ENCODE measurements around the gene MAGEF1.
A peak's percentile ranks its signal among the peaks of the same experiment; 100 is the strongest.

The MAGEF1 gene

DNA sequence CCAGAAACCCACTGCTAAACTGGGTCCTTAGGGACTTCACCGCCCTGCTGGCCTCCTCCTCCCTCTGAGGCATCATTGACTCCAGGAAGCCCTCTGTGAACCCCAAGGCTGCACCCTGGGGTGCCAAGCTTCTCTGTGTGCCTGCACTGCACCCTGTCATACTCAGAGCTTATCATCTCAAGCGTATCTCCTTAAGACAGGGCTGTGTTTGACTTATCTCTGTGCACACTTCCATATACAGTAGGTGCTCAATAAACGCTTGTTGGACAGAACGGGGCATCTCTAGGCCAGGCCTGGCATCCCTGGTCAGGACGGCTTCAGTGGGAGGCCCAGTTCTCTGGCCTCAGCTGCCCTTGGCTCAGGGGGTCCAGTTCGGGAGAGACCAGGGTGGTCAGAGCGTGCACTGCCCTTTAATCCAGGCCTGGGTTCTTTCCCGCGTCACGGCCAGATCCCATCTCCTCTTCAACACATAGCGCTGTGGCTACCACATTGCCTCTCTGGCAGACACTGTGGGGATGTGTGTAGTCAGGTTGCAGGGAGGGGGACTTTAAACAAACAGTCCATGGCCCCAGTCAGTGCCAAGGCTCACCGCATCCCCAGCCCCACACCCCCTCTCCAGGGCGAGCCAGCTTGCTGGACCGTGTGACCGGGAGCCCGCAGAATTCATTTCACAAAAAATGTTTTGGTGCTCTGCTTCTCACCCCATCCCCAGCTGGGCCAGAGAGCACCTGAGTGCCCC, 33.4 kb downstream of the MAGEF1 start:
- no peak overlapping the region for H3K9ac ChIP-seq (ENCODE audit: low read length)
- peak overlapping the region; percentile 90 for H4K8ac ChIP-seq (ENCODE audit: low read length)
- peak overlapping the region in 1 of 2 experiments; percentile 48 for H3K18ac ChIP-seq (ENCODE audit: low read depth in 1 of 2, low read length in 2 of 2)
- H2BK120ac ChIP-seq (ENCODE audit: low read depth, low read length): peak overlapping the region; percentile 27
- peak overlapping the region; percentile 85 for H4K91ac ChIP-seq (ENCODE audit: low read length)
- H3K4me3 ChIP-seq (ENCODE audit: insufficient read depth in 1 of 2, low read depth in 1 of 2, low read length in 2 of 2): no peak overlapping the region
- peak overlapping the region; percentile 54 for H3K4me2 ChIP-seq (ENCODE audit: low read length, poor library complexity, severe bottlenecking)
- peak overlapping the region; percentile 26 to 77 for H3K4ac ChIP-seq (ENCODE audit: low read depth in 1 of 2, low read length in 2 of 2)
- no peak overlapping the region for H3K23ac ChIP-seq (ENCODE audit: low read length in 2 of 2)
- DNase-seq: no peak
- H2BK15ac ChIP-seq (ENCODE audit: low read depth, poor library complexity, severe bottlenecking): peak overlapping the region; percentile 63
- H3K27ac ChIP-seq (ENCODE audit: low read length, poor library complexity, severe bottlenecking): no peak overlapping the region
- H2BK5ac ChIP-seq (ENCODE audit: low read depth, low read length, poor library complexity, severe bottlenecking): no peak overlapping the region
- no peak overlapping the region for H3K14ac ChIP-seq (ENCODE audit: low read length in 2 of 2)
- no peak overlapping the region for H2AK5ac ChIP-seq (ENCODE audit: low read length, severe bottlenecking)
- peaks cover 13% of the 10 kb centered on the region for H3K4me1 ChIP-seq (ENCODE audit: control insufficient read depth, insufficient read depth, low read depth, low read length)
- H2BK12ac ChIP-seq (ENCODE audit: low read length in 2 of 2): peak overlapping the region; percentile 49 to 56
- WGBS: 82% methylated on average over 11 of the region's 16 CpGs
- H2AFZ ChIP-seq (ENCODE audit: low read depth, low read length): peak overlapping the region; percentile 47
- H3K36me3 ChIP-seq (ENCODE audit: control insufficient read depth in 1 of 2, insufficient read depth in 2 of 2, low read depth in 1 of 2, low read length in 2 of 2): no peaks in the 10 kb centered on the region
- no peaks in the 10 kb centered on the region for H3K9me3 ChIP-seq (ENCODE audit: control insufficient read depth, low read length)
- H3K27me3 ChIP-seq (ENCODE audit: control insufficient read depth in 1 of 2, insufficient read depth in 1 of 2, low read length in 2 of 2): peaks cover 35 to 48% of the 10 kb centered on the region in 2 experiments
- no peaks in the 10 kb centered on the region for H3K79me1 ChIP-seq (replicated peaks; ENCODE audit: low read length, poor library complexity, severe bottlenecking)

GRCh38 chr3:184677344-184678316, 34.2 kb downstream of the MAGEF1 start:
- no peak for DNase-seq
- WGBS: 66% methylated on average over 12 of the region's 17 CpGs
- Histone ChIP-seq H3K4me2 (ENCODE audit: low read length, poor library complexity, severe bottlenecking) (no peak overlapping the region), H3K18ac (ENCODE audit: low read depth in 1 of 2, low read length in 2 of 2) (no peak overlapping the region), H3K4me3 (ENCODE audit: insufficient read depth in 1 of 2, low read depth in 1 of 2, low read length in 2 of 2) (no peak overlapping the region), H3K36me3 (ENCODE audit: control insufficient read depth in 1 of 2, insufficient read depth in 2 of 2, low read depth in 1 of 2, low read length in 2 of 2) (no peaks in the 10 kb centered on the region), H3K23ac (ENCODE audit: low read length in 2 of 2) (no peak overlapping the region), H3K79me1 (replicated peaks; ENCODE audit: low read length, poor library complexity, severe bottlenecking) (no peaks in the 10 kb centered on the region), H3K4ac (ENCODE audit: low read depth in 1 of 2, low read length in 2 of 2) (peak overlapping the region in 1 of 2 experiments; percentile 9), H2BK15ac (ENCODE audit: low read depth, poor library complexity, severe bottlenecking) (no peak overlapping the region), H3K27ac (ENCODE audit: low read length, poor library complexity, severe bottlenecking) (no peak overlapping the region), H2BK5ac (ENCODE audit: low read depth, low read length, poor library complexity, severe bottlenecking) (no peak overlapping the region), H4K91ac (ENCODE audit: low read length) (no peak overlapping the region), H3K27me3 (ENCODE audit: control insufficient read depth in 1 of 2, insufficient read depth in 1 of 2, low read length in 2 of 2) (peaks cover 41 to 50% of the 10 kb centered on the region in 2 experiments), H2AK5ac (ENCODE audit: low read length, severe bottlenecking) (no peak overlapping the region), H3K9me3 (ENCODE audit: control insufficient read depth, low read length) (no peaks in the 10 kb centered on the region), H3K4me1 (ENCODE audit: control insufficient read depth, insufficient read depth, low read depth, low read length) (peaks cover 13% of the 10 kb centered on the region), H2BK12ac (ENCODE audit: low read length in 2 of 2) (no peak overlapping the region), H2BK120ac (ENCODE audit: low read depth, low read length) (no peak overlapping the region), H2AFZ (ENCODE audit: low read depth, low read length) (no peak overlapping the region), H4K8ac (ENCODE audit: low read length) (no peak overlapping the region), H3K14ac (ENCODE audit: low read length in 2 of 2) (no peak overlapping the region), H3K9ac (ENCODE audit: low read length) (no peak overlapping the region)

DNA sequence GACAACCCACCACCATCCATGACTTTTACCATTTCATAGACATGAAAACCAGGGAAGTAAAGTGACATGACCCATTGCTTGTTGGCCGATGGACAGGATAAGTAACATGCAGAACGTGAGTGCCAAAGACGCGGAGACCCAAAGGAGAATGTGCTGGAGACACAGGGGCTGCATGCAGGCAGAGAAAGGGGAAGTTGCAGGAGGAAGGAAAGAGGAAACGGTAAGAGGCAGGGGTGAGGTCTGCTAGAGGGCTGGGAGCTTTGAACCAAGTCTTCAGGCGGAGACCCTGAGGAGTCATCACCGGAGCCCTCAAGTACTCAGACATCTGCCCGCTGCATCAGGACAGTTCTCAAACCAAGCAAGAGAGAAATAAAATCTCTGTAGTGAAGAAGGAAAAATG, 34.9 kb downstream of the MAGEF1 start:
- H3K4me1 ChIP-seq (ENCODE audit: control insufficient read depth, insufficient read depth, low read depth, low read length): peaks cover 13% of the 10 kb centered on the region
- no peak overlapping the region for H3K4me3 ChIP-seq (ENCODE audit: insufficient read depth in 1 of 2, low read depth in 1 of 2, low read length in 2 of 2)
- no peak for DNase-seq
- H3K27me3 ChIP-seq (ENCODE audit: control insufficient read depth in 1 of 2, insufficient read depth in 1 of 2, low read length in 2 of 2): peaks cover 41 to 57% of the 10 kb centered on the region in 2 experiments
- H3K9me3 ChIP-seq (ENCODE audit: control insufficient read depth, low read length): no peaks in the 10 kb centered on the region
- WGBS: 89% methylated on average over 8 of the region's 8 CpGs
- no peak overlapping the region for H2AFZ ChIP-seq (ENCODE audit: low read depth, low read length)
- H3K14ac ChIP-seq (ENCODE audit: low read length in 2 of 2): no peak overlapping the region
- H3K27ac ChIP-seq (ENCODE audit: low read length, poor library complexity, severe bottlenecking): no peak overlapping the region
- no peak overlapping the region for H3K4ac ChIP-seq (ENCODE audit: low read depth in 1 of 2, low read length in 2 of 2)
- H2AK5ac ChIP-seq (ENCODE audit: low read length, severe bottlenecking): no peak overlapping the region
- no peak overlapping the region for H2BK15ac ChIP-seq (ENCODE audit: low read depth, poor library complexity, severe bottlenecking)
- H3K18ac ChIP-seq (ENCODE audit: low read depth in 1 of 2, low read length in 2 of 2): no peak overlapping the region
- H2BK120ac ChIP-seq (ENCODE audit: low read depth, low read length): no peak overlapping the region
- no peak overlapping the region for H3K4me2 ChIP-seq (ENCODE audit: low read length, poor library complexity, severe bottlenecking)
- H4K91ac ChIP-seq (ENCODE audit: low read length): no peak overlapping the region
- no peak overlapping the region for H2BK5ac ChIP-seq (ENCODE audit: low read depth, low read length, poor library complexity, severe bottlenecking)
- no peak overlapping the region for H4K8ac ChIP-seq (ENCODE audit: low read length)
- H2BK12ac ChIP-seq (ENCODE audit: low read length in 2 of 2): no peak overlapping the region
- no peak overlapping the region for H3K23ac ChIP-seq (ENCODE audit: low read length in 2 of 2)
- H3K79me1 ChIP-seq (replicated peaks; ENCODE audit: low read length, poor library complexity, severe bottlenecking): no peaks in the 10 kb centered on the region
- H3K36me3 ChIP-seq (ENCODE audit: control insufficient read depth in 1 of 2, insufficient read depth in 2 of 2, low read depth in 1 of 2, low read length in 2 of 2): no peaks in the 10 kb centered on the region
- no peak overlapping the region for H3K9ac ChIP-seq (ENCODE audit: low read length)

DNA sequence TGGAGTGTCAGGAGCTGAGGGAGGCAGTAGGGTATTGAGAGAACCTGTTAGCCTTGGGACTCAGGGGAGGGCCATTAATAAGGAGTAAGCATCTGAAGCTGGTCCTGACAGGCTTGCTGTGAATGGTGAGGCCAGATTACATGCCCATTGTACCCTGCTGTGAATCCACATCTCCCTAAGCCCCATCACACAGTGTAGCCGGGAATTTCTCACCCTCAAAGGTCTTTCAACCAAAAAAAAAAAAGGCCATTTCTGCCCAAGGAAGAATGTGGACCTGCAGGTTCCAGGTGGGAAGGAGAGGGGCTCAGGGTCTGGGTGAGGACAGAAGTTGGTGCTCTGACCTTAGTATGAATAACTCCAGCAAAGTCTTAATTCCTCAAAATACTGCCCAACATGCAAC, 37.2 kb downstream of the MAGEF1 start:
- H3K18ac ChIP-seq (ENCODE audit: low read depth in 1 of 2, low read length in 2 of 2): no peak overlapping the region
- no peak overlapping the region for H2AFZ ChIP-seq (ENCODE audit: low read depth, low read length)
- H3K9ac ChIP-seq (ENCODE audit: low read length): no peak overlapping the region
- no peaks in the 10 kb centered on the region for H3K9me3 ChIP-seq (ENCODE audit: control insufficient read depth, low read length)
- H3K27me3 ChIP-seq (ENCODE audit: control insufficient read depth in 1 of 2, insufficient read depth in 1 of 2, low read length in 2 of 2): peaks cover 47 to 62% of the 10 kb centered on the region in 2 experiments
- no peaks in the 10 kb centered on the region for H3K36me3 ChIP-seq (ENCODE audit: control insufficient read depth in 1 of 2, insufficient read depth in 2 of 2, low read depth in 1 of 2, low read length in 2 of 2)
- no peak overlapping the region for H3K23ac ChIP-seq (ENCODE audit: low read length in 2 of 2)
- no CpG with 5 or more reads among the region's 1 CpG for WGBS
- H4K8ac ChIP-seq (ENCODE audit: low read length): no peak overlapping the region
- H2BK15ac ChIP-seq (ENCODE audit: low read depth, poor library complexity, severe bottlenecking): no peak overlapping the region
- no peak overlapping the region for H2BK120ac ChIP-seq (ENCODE audit: low read depth, low read length)
- H3K4ac ChIP-seq (ENCODE audit: low read depth in 1 of 2, low read length in 2 of 2): no peak overlapping the region
- no peak overlapping the region for H3K14ac ChIP-seq (ENCODE audit: low read length in 2 of 2)
- DNase-seq: no peak
- H2AK5ac ChIP-seq (ENCODE audit: low read length, severe bottlenecking): no peak overlapping the region
- H2BK5ac ChIP-seq (ENCODE audit: low read depth, low read length, poor library complexity, severe bottlenecking): no peak overlapping the region
- H3K4me1 ChIP-seq (ENCODE audit: control insufficient read depth, insufficient read depth, low read depth, low read length): peaks cover 13% of the 10 kb centered on the region
- no peak overlapping the region for H4K91ac ChIP-seq (ENCODE audit: low read length)
- H3K79me1 ChIP-seq (replicated peaks; ENCODE audit: low read length, poor library complexity, severe bottlenecking): no peaks in the 10 kb centered on the region
- no peak overlapping the region for H3K4me3 ChIP-seq (ENCODE audit: insufficient read depth in 1 of 2, low read depth in 1 of 2, low read length in 2 of 2)
- no peak overlapping the region for H2BK12ac ChIP-seq (ENCODE audit: low read length in 2 of 2)
- no peak overlapping the region for H3K27ac ChIP-seq (ENCODE audit: low read length, poor library complexity, severe bottlenecking)
- H3K4me2 ChIP-seq (ENCODE audit: low read length, poor library complexity, severe bottlenecking): no peak overlapping the region

All from mesenchymal stem cell (in vitro differentiated cells and primary cell).